ENCODE measurements around the gene CYB5A.

- TF ChIP-seq CTCF (IDR thresholded peaks at IDR 0.05) = no peak
- no peak for TF ChIP-seq POLR2A (IDR thresholded peaks at IDR 0.05)
Observed at GRCh38 chr18:74284980-74285355, 6.8 kb downstream of the CYB5A start.
